IPS-18a (cell line): ENCODE results near the gene ADARB2.

Experiments used
- H3K27ac ChIP-seq: one replicate; pipeline ENCODE4 v1.5.1; 2013; ENCODE audit warnings: low read length
- H3K27me3 ChIP-seq: one replicate; pipeline ENCODE4 v1.6.1; 2013; ENCODE audit warnings: mild to moderate bottlenecking, low read length; ENCODE audit not compliant: control insufficient read depth, insufficient read depth
- H3K36me3 ChIP-seq: one replicate; pipeline ENCODE4 v1.6.1; 2013; ENCODE audit warnings: low read depth, low read length; ENCODE audit not compliant: control insufficient read depth
- H3K4me1 ChIP-seq: one replicate; pipeline ENCODE4 v1.6.1; 2013; ENCODE audit warnings: low read depth, low read length; ENCODE audit not compliant: control insufficient read depth
- H3K4me3 ChIP-seq: one replicate; pipeline ENCODE4 v1.5.1; 2013; ENCODE audit warnings: low read length
- H3K9ac ChIP-seq: one replicate; pipeline ENCODE4 v1.6.1; 2013; ENCODE audit warnings: mild to moderate bottlenecking, low read length, moderate library complexity
- H3K9me3 ChIP-seq: one replicate; pipeline ENCODE4 v1.6.1; 2013; ENCODE audit warnings: low read depth, low read length; ENCODE audit not compliant: control insufficient read depth

Gene ADARB2

GRCh38 chr10:1595726-1596125 lies 141.6 kb downstream of the ADARB2 start:
- Histone ChIP-seq H3K27me3 (no peaks in the 10 kb centered on the region), H3K27ac (no peak overlapping the region), H3K4me3 (no peak overlapping the region), H3K9ac (no peak overlapping the region), H3K36me3 (no peaks in the 10 kb centered on the region), H3K4me1 (no peaks in the 10 kb centered on the region), H3K9me3 (no peaks in the 10 kb centered on the region)

- H3K9ac ChIP-seq = no peak overlapping the region
- H3K27me3 ChIP-seq = no peaks in the 10 kb centered on the region
- H3K27ac ChIP-seq = no peak overlapping the region
- no peaks in the 10 kb centered on the region for H3K36me3 ChIP-seq
- H3K9me3 ChIP-seq = no peaks in the 10 kb centered on the region
- no peak overlapping the region for H3K4me3 ChIP-seq
- H3K4me1 ChIP-seq = no peaks in the 10 kb centered on the region
Measured at GRCh38 chr10:1595242-1595600, 142.1 kb downstream of the ADARB2 start.

- Histone ChIP-seq H3K9me3 (no peaks in the 10 kb centered on the region), H3K9ac (no peak overlapping the region), H3K4me3 (no peak overlapping the region)
Measured at GRCh38 chr10:1594372-1595241, 142.7 kb downstream of the ADARB2 start.

GRCh38 chr10:1591742-1592141 lies 145.6 kb downstream of the ADARB2 start:
- no peaks in the 10 kb centered on the region for H3K9me3 ChIP-seq
- H3K4me1 ChIP-seq = no peaks in the 10 kb centered on the region
- H3K9ac ChIP-seq = no peak overlapping the region
- no peaks in the 10 kb centered on the region for H3K27me3 ChIP-seq
- no peaks in the 10 kb centered on the region for H3K36me3 ChIP-seq
- H3K4me3 ChIP-seq = no peak overlapping the region
- no peak overlapping the region for H3K27ac ChIP-seq

More at GRCh38 chr10:1594372-1595241, 142.7 kb downstream of the ADARB2 start:
- H3K27me3 ChIP-seq = no peaks in the 10 kb centered on the region
- no peaks in the 10 kb centered on the region for H3K36me3 ChIP-seq
- H3K27ac ChIP-seq = no peak overlapping the region
- H3K4me1 ChIP-seq = no peaks in the 10 kb centered on the region

GRCh38 chr10:1591045-1591444 lies 146.3 kb downstream of the ADARB2 start:
- no peak overlapping the region for H3K4me3 ChIP-seq
- H3K27me3 ChIP-seq = no peaks in the 10 kb centered on the region
- H3K27ac ChIP-seq = no peak overlapping the region
- no peaks in the 10 kb centered on the region for H3K4me1 ChIP-seq
- H3K9me3 ChIP-seq = no peaks in the 10 kb centered on the region
- no peak overlapping the region for H3K9ac ChIP-seq
- no peaks in the 10 kb centered on the region for H3K36me3 ChIP-seq

- no peak overlapping the region for H3K4me3 ChIP-seq
- no peaks in the 10 kb centered on the region for H3K27me3 ChIP-seq
- no peaks in the 10 kb centered on the region for H3K9me3 ChIP-seq
- no peaks in the 10 kb centered on the region for H3K4me1 ChIP-seq
- H3K36me3 ChIP-seq = no peaks in the 10 kb centered on the region
- no peak overlapping the region for H3K9ac ChIP-seq
- no peak overlapping the region for H3K27ac ChIP-seq
Measured at GRCh38 chr10:1589257-1589656, 148.1 kb downstream of the ADARB2 start.

GRCh38 chr10:1582739-1583138 lies 154.6 kb downstream of the ADARB2 start:
- H3K4me1 ChIP-seq = no peaks in the 10 kb centered on the region
- H3K4me3 ChIP-seq = no peak overlapping the region
- no peak overlapping the region for H3K27ac ChIP-seq
- H3K36me3 ChIP-seq = no peaks in the 10 kb centered on the region
- H3K9me3 ChIP-seq = no peaks in the 10 kb centered on the region
- no peak overlapping the region for H3K9ac ChIP-seq
- no peaks in the 10 kb centered on the region for H3K27me3 ChIP-seq

- no peaks in the 10 kb centered on the region for H3K4me1 ChIP-seq
- no peak overlapping the region for H3K4me3 ChIP-seq
- no peak overlapping the region for H3K9ac ChIP-seq
- H3K27ac ChIP-seq = no peak overlapping the region
- no peaks in the 10 kb centered on the region for H3K27me3 ChIP-seq
- H3K9me3 ChIP-seq = no peaks in the 10 kb centered on the region
- no peaks in the 10 kb centered on the region for H3K36me3 ChIP-seq
Measured at GRCh38 chr10:1581189-1581588, 156.1 kb downstream of the ADARB2 start.

- no peaks in the 10 kb centered on the region for H3K27me3 ChIP-seq
- H3K36me3 ChIP-seq = no peaks in the 10 kb centered on the region
- H3K9me3 ChIP-seq = no peaks in the 10 kb centered on the region
- no peaks in the 10 kb centered on the region for H3K4me1 ChIP-seq
- no peak overlapping the region for H3K9ac ChIP-seq
- no peak overlapping the region for H3K4me3 ChIP-seq
- no peak overlapping the region for H3K27ac ChIP-seq
Measured at GRCh38 chr10:1579671-1580070, 157.7 kb downstream of the ADARB2 start.

- Histone ChIP-seq H3K27ac (no peak overlapping the region), H3K9ac (no peak overlapping the region), H3K9me3 (no peaks in the 10 kb centered on the region), H3K27me3 (no peaks in the 10 kb centered on the region), H3K36me3 (no peaks in the 10 kb centered on the region), H3K4me3 (no peak overlapping the region), H3K4me1 (no peaks in the 10 kb centered on the region)
Measured at GRCh38 chr10:1579141-1579491, 158.2 kb downstream of the ADARB2 start.

- no peaks in the 10 kb centered on the region for H3K4me1 ChIP-seq
- H3K27ac ChIP-seq = no peak overlapping the region
- H3K36me3 ChIP-seq = no peaks in the 10 kb centered on the region
Measured at GRCh38 chr10:1578392-1579140, 158.8 kb downstream of the ADARB2 start.

GRCh38 chr10:1577945-1578344 lies 159.4 kb downstream of the ADARB2 start:
- H3K9me3 ChIP-seq = no peaks in the 10 kb centered on the region
- no peak overlapping the region for H3K4me3 ChIP-seq
- H3K4me1 ChIP-seq = no peaks in the 10 kb centered on the region
- no peaks in the 10 kb centered on the region for H3K27me3 ChIP-seq
- H3K27ac ChIP-seq = no peak overlapping the region
- no peaks in the 10 kb centered on the region for H3K36me3 ChIP-seq
- H3K9ac ChIP-seq = no peak overlapping the region

More at GRCh38 chr10:1578392-1579140, 158.8 kb downstream of the ADARB2 start:
- Histone ChIP-seq H3K27me3 (no peaks in the 10 kb centered on the region), H3K9me3 (no peaks in the 10 kb centered on the region), H3K4me3 (no peak overlapping the region), H3K9ac (no peak overlapping the region)
